ENCODE data around the gene GYPE. TPM values are rescaled to one million over a fixed set of nuclear protein-coding genes. Genes with fewer than 3 reads are reported as not detected.
"Not testable (repeated sequence)": the region's sequence is repeated elsewhere in the genome, so short reads cannot be mapped to it uniquely, and the experiment has no call there.

GYPE gene
- polyA plus RNA-seq, 10 donors: 0.87 to 2.4 (median 1.8) TPM

- not testable (repeated sequence) for DNase-seq
These were observed 34.7 kb downstream of the GYPE start for GRCh38 chr4:143870523-143871268.

DNA sequence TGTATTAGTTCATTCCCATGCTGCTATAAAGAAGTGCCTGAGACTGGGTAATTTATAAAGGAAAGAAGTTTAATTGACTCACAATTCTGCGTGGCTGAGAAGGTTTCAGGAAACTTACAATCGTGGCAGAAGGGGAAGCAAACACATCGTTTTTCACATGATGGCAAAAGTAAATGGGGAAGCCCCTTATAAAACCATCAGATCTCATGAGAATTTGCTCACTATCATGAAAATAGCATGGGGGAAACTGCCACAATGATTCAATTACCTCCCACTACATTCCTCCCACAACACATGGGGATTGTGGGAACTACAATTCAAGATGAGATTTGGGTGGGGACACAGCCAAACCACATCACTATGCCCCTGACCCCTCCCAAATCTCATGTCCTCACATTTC is 35.4 kb downstream of the GYPE start:
- not testable (repeated sequence) for DNase-seq

GRCh38 chr4:143862716-143863115 is 42.6 kb downstream of the GYPE start:
- DNase-seq: not testable (repeated sequence)

- no peak for DNase-seq
These were observed 46.9 kb downstream of the GYPE start for GRCh38 chr4:143858456-143858855.

DNA sequence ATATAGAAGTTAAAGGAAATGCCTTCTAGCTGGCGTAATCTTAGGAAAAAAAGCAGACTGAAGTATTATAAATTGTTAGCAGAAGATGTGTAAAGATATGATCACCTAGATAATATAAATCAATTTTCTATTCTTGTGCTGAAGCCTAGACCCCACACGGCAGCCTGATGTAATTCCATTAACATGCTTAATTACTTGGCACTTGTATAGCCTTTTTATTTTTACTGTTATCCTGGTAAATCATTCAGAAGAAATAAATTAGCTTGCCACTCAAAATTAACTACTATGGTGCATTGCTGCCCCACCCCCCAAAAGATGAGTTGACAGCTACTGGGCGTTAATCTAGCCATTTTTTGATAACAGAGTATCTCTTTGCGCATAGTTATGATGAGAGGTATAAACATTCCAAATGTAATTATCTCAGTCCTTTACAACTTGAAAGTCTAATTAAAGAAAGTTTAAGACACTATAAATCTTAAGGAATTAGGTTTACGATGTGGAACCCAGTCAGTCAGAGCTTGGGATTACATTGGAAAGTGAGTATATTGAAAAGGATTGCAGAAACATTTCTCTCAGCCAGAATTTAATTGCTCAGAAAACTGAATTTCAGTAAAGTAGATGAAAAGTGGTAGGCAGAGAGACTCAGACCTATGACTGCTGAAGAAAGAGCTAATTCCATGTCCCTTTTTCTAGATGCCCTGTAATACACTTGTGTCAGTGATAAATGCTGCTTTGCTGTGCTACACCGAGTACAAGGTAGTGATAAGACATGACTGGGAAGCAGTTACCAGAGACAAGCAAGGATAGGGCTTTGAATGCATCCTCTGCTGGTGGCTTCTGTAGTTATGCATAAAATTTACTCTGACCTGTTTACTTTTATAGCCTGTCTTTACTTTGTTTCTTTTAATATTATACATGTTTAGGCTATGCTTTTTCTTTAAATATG is 47.7 kb downstream of the GYPE start:
- DNase-seq: not testable (repeated sequence)

GRCh38 chr4:143856017-143856557 is 49.3 kb downstream of the GYPE start:
- DNase-seq: not testable (repeated sequence)

- not testable (repeated sequence) for DNase-seq
These were observed 50.7 kb downstream of the GYPE start for GRCh38 chr4:143854645-143855044.

GRCh38 chr4:143849296-143849695 is 56.1 kb downstream of the GYPE start:
- not testable (repeated sequence) for DNase-seq

DNA sequence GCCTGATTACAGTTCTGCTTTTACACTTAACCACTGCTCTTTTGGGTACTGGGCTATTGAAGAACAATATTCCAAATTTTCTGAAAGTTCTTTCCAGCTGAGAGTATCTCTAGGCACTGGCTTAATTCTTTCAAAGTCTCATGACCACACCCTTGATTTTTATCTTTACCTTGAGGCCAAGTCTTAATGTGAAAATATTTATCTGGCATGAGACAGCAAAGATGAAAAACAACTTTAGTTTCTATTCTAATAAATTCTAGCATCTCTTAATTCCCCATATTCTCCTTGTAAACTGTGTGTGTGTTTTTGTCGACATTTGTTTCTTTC is 61.9 kb downstream of the GYPE start:
- DNase-seq: not testable (repeated sequence)

DNA sequence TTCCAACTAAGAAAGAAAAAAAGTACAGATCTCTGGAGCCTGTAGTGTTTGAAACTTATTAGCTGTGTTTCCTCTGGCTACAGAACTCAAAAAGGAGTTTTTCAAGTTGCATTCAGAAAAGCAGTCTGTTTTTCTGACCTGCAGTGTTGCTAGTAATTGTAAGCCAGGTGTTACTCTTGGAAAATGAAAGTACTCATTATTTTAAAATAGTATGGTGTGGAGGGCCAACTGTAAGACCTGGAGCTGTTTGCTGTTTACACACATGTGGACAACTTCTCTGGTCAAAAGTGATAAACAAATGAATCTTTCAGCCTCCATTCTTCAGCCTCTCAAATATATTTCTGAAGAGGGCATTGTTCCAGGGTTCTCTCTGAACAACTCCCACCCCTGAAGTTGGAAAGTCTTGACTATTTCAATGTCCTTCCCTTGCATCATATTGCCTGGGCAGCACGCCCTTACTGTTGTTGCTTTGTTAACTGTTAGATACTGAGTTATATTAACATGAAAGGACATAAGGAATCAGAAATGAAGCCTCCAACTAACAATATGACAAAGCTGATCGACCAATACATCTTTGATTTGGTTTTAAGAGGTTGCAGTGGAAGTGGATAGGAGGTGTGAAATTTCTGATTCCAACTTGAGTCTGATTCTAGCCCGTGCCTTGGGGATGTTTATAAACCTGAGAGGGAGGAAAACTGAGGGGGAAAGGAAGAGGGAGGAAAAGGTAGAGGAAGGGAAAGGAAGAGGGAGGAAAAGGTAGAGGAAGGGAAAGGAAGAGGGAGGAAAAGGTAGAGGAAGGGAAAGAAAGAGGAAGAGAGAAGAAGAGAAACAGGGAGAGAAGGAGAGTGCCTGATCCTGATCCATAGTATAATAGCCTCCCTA is 62.5 kb downstream of the GYPE start:
- DNase-seq: peak in 2 of 3 donors; percentile 7 to 20

GRCh38 chr4:143839413-143839812 is 65.9 kb downstream of the GYPE start:
- DNase-seq: not testable (repeated sequence)

- DNase-seq: not testable (repeated sequence)
These were observed 71.2 kb downstream of the GYPE start for GRCh38 chr4:143834196-143834595.

- not testable (repeated sequence) for DNase-seq
These were observed 71.7 kb downstream of the GYPE start for GRCh38 chr4:143833676-143834075.

- not testable (repeated sequence) for DNase-seq
These were observed 74.8 kb downstream of the GYPE start for GRCh38 chr4:143830576-143830975.

- DNase-seq: not testable (repeated sequence)
These were observed 76.1 kb downstream of the GYPE start for GRCh38 chr4:143829239-143829620.

Other genes starting within 250 kb of the GYPE start
- under 1 TPM; 0.09 to 0.44 (median 0.22) TPM for gene FREM3, start 204.9 kb downstream of the GYPE start, polyA plus RNA-seq (ENCODE audit: insufficient read length in 10 of 10)
- gene GYPB, start 113.8 kb upstream of the GYPE start, polyA plus RNA-seq (ENCODE audit: insufficient read length in 10 of 10): 10 to 100 TPM in 1 of 10 donors, 1 to 10 TPM in 9; 1.9 to 10.1 (median 2.9) TPM
- 10 to 100 TPM in 3 of 10 donors, 1 to 10 TPM in 7; 2.4 to 16.3 (median 5.0) TPM for gene GYPA, start 235.2 kb upstream of the GYPE start, polyA plus RNA-seq (ENCODE audit: insufficient read length in 10 of 10)